Keratinocyte (primary cell): Measurements from ENCODE around the gene ADGRD1. TPM values are rescaled to one million over a fixed set of nuclear protein-coding genes. Genes with fewer than 3 reads are reported as not detected.

ENCODE experiments used
- DNase-seq: peaks from one replicate; pipeline ENCODE4 v3.0.0-alpha.2; 2011; ENCODE audit warnings: low read depth, missing footprints, low spot score
- FAIRE-seq: peaks from 2 replicates; lab custom pipeline; 2011; peaks lifted over from hg19 to GRCh38; lab: Jason Lieb, UNC
- H2AFZ ChIP-seq: 2 replicates; pipeline ENCODE4 v1.6.0; 2012; ENCODE audit warnings: low read length, control low read depth, inconsistent platforms; ENCODE audit not compliant: control insufficient read depth
- H3K27ac ChIP-seq: 2 replicates; pipeline ENCODE4 v1.5.1; 2011; ENCODE audit warnings: low read length; ENCODE audit not compliant: control insufficient read depth, insufficient read depth
- H3K27me3 ChIP-seq: 3 replicates; pipeline ENCODE4 v1.6.0; 2011; ENCODE audit warnings: low read length; ENCODE audit not compliant: control insufficient read depth, insufficient read depth; ENCODE audit errors: extremely low read depth
- H3K36me3 ChIP-seq, 2 experiments: 2 replicates in 1 of 2; 3 replicates in 1 of 2; pipeline ENCODE4 v1.5.1; 2011; ENCODE audit warnings: low read length in 2 of 2, mild to moderate bottlenecking in 1 of 2; ENCODE audit not compliant: control insufficient read depth in 2 of 2, insufficient read depth in 2 of 2; ENCODE audit errors: extremely low read depth in 1 of 2
- H3K4me1 ChIP-seq: 3 replicates; pipeline ENCODE4 v1.5.1; 2011; ENCODE audit warnings: low read length; ENCODE audit not compliant: control insufficient read depth, insufficient read depth; ENCODE audit errors: extremely low read depth
- H3K4me2 ChIP-seq: 3 replicates; pipeline ENCODE4 v1.6.0; 2011; ENCODE audit warnings: low read depth, low read length; ENCODE audit not compliant: control insufficient read depth, insufficient read depth; ENCODE audit errors: extremely low read depth
- H3K4me3 ChIP-seq, 3 experiments: fragments of 200-600 bp in 1 of 3; sonication (generic) in 1 of 3; 2 replicates in 2 of 3; 3 replicates in 1 of 3; pipeline ENCODE4 v1.5.1; 2011 to 2016; ENCODE audit warnings: low read length in 3 of 3, mild to moderate bottlenecking in 3 of 3, control low read depth in 2 of 3, inconsistent platforms in 1 of 3, low read depth in 1 of 3, mixed read lengths in 1 of 3, mixed run types in 1 of 3, moderate library complexity in 1 of 3; ENCODE audit not compliant: control insufficient read depth in 2 of 3, insufficient read depth in 2 of 3; ENCODE audit errors: extremely low read depth in 1 of 3
- H3K79me2 ChIP-seq: 2 replicates; pipeline ENCODE4 v1.6.0; 2012; ENCODE audit warnings: low read length; ENCODE audit not compliant: control insufficient read depth, insufficient read depth
- H3K9ac ChIP-seq: 3 replicates; pipeline ENCODE4 v1.6.0; 2011; ENCODE audit warnings: low read length; ENCODE audit not compliant: control insufficient read depth, insufficient read depth; ENCODE audit errors: extremely low read depth
- H3K9me1 ChIP-seq: 3 replicates; pipeline ENCODE4 v1.6.0; 2011; ENCODE audit warnings: low read length; ENCODE audit not compliant: control insufficient read depth, insufficient read depth; ENCODE audit errors: extremely low read depth
- H3K9me3 ChIP-seq: 2 replicates; pipeline ENCODE4 v1.5.1; 2012; ENCODE audit warnings: low read depth, low read length; ENCODE audit not compliant: control insufficient read depth
- H4K20me1 ChIP-seq: 3 replicates; pipeline ENCODE4 v1.6.0; 2011; ENCODE audit warnings: low read length; ENCODE audit not compliant: control insufficient read depth, insufficient read depth; ENCODE audit errors: extremely low read depth
- CTCF ChIP-seq, 3 experiments: IDR thresholded peaks in 1 of 3; conservative IDR thresholded peaks in 1 of 3; optimal IDR thresholded peaks in 1 of 3; 2 replicates in 2 of 3; 3 replicates in 1 of 3; pipeline versions ENCODE3 to v1.5.1; 2011; ENCODE audit warnings: low read length in 3 of 3, mild to moderate bottlenecking in 3 of 3, moderate library complexity in 2 of 3, control low read depth in 1 of 3, inconsistent platforms in 1 of 3; ENCODE audit not compliant: insufficient read depth in 2 of 3; ENCODE audit errors: extremely low read depth in 1 of 3
- EZH2 ChIP-seq: IDR thresholded peaks from one replicate; pipeline ENCODE4 v1.6.1; 2012; ENCODE audit warnings: inconsistent platforms, mild to moderate bottlenecking, low read length, moderate library complexity
- dilution Hi-C: fragments of 300-500 bp; cut with MboI; formaldehyde crosslinking; loops from one replicate; pipeline ENCODE4 v1.7.0; 2020; ENCODE audit warnings: low sequenced_read_pairs; ENCODE audit not compliant: extremely low pct_ligation_motif_present
- polyA plus RNA-seq, 5 experiments: library from polyadenylated mRNA; depleted of rRNA in 3 of 5; stranded (reverse) in 3 of 5; stranded (forward) in 1 of 5; unstranded in 1 of 5; fragments of >200 nt; gene quantifications; 1 replicate in 1 of 5; 2 replicates in 3 of 5; 3 replicates in 1 of 5; pipeline versions ENCODE4 v1.2.1 to v1.2.3, GENCODE V29; 2011 to 2012; ENCODE audit warnings: missing spikeins in 2 of 5, low read depth in 1 of 5, low replicate concordance in 1 of 5

The ADGRD1 gene
- polyA plus RNA-seq, 1 donor (not counting 4 experiments of a cell fraction or from before 2014, with no cell fraction given), result not detected

GRCh38 chr12:130938186-130938585, 15.5 kb upstream of the ADGRD1 start:
- Histone ChIP-seq H2AFZ (no peak overlapping the region), H3K4me2 (no peak overlapping the region), H3K4me1 (no peaks in the 10 kb centered on the region), H3K9ac (no peak overlapping the region), H3K27me3 (no peaks in the 10 kb centered on the region), H3K79me2 (no peaks in the 10 kb centered on the region), H4K20me1 (no peaks in the 10 kb centered on the region), H3K27ac (no peak overlapping the region), H3K9me3 (no peaks in the 10 kb centered on the region), H3K36me3 (no peaks in the 10 kb centered on the region), H3K4me3 (no peak overlapping the region), H3K9me1 (no peaks in the 10 kb centered on the region)
- dilution Hi-C loops, result no loop called here
- FAIRE-seq (no peak), DNase-seq (no peak)
- TF ChIP-seq CTCF (optimal IDR thresholded peaks at IDR 0.05 in 1 of 3, IDR thresholded peaks at IDR 0.05 in 1 of 3, conservative IDR thresholded peaks at IDR 0.05 in 1 of 3; ENCODE audit: extremely low read depth in 1 of 3, insufficient read depth in 2 of 3, low read length in 3 of 3), result no peak
- TF ChIP-seq EZH2, result no peak

GRCh38 chr12:130944878-130945277, 8.8 kb upstream of the ADGRD1 start:
- dilution Hi-C loops, result no loop called here
- FAIRE-seq, result no peak
- no peaks in the 10 kb centered on the region for H3K9me1 ChIP-seq

More at GRCh38 chr12:130944878-130945277, 8.8 kb upstream of the ADGRD1 start:
- no peak overlapping the region for H3K4me3 ChIP-seq
- no peaks in the 10 kb centered on the region for H3K36me3 ChIP-seq
- no peak for TF ChIP-seq CTCF (optimal IDR thresholded peaks at IDR 0.05 in 1 of 3, IDR thresholded peaks at IDR 0.05 in 1 of 3, conservative IDR thresholded peaks at IDR 0.05 in 1 of 3; ENCODE audit: extremely low read depth in 1 of 3, insufficient read depth in 2 of 3, low read length in 3 of 3)
- no peaks in the 10 kb centered on the region for H3K79me2 ChIP-seq
- H3K9me3 ChIP-seq, result no peaks in the 10 kb centered on the region
- no peak for DNase-seq
- no peak overlapping the region for H2AFZ ChIP-seq
- no peak overlapping the region for H3K9ac ChIP-seq
- no peaks in the 10 kb centered on the region for H3K27me3 ChIP-seq
- no peaks in the 10 kb centered on the region for H3K4me1 ChIP-seq
- H3K27ac ChIP-seq, result no peak overlapping the region
- H4K20me1 ChIP-seq, result no peaks in the 10 kb centered on the region
- no peak overlapping the region for H3K4me2 ChIP-seq
